ENCODE results near the gene MLPH.
A peak's percentile ranks its signal among the peaks of the same experiment; 100 is the strongest.

The MLPH gene

GRCh38 chr2:237590272-237591140 lies 103.5 kb downstream of the MLPH start, which contains the start of gene RAB17:
TSS of gene RAB17 (minus strand) at chr2:237590734. CDS start at chr2:237586154, 4,580 bp downstream.
- Histone ChIP-seq H3K79me1 (ENCODE audit: low read length) (peaks cover 15% of the 10 kb centered on the region), H3K9ac (ENCODE audit: low read length) (no peak within 1 kb of the TSS), H2BK120ac (ENCODE audit: insufficient read depth, low read length, poor library complexity) (peak within 1 kb of the TSS; percentile 60), H3K9me3 (ENCODE audit: insufficient read depth, low read depth, low read length) (peaks cover 3% of the 10 kb centered on the region), H2AFZ (ENCODE audit: insufficient read depth, low read length, poor library complexity) (no peak within 1 kb of the TSS), H3K79me2 (ENCODE audit: control insufficient read depth, insufficient read depth, low read length, poor library complexity) (peaks cover 2% of the 10 kb centered on the region), H3K4me2 (ENCODE audit: low read length) (peak within 1 kb of the TSS; percentile 57), H3K27ac (ENCODE audit: low read depth, low read length) (peak within 1 kb of the TSS; percentile 35), H3K14ac (ENCODE audit: low read length) (peak within 1 kb of the TSS; percentile 38), H3K23ac (ENCODE audit: low read length) (no peak within 1 kb of the TSS), H4K12ac (ENCODE audit: low read depth, low read length) (peak within 1 kb of the TSS; percentile 15), H3K36me3 (ENCODE audit: control insufficient read depth in 1 of 2, insufficient read depth in 2 of 2, low read length in 2 of 2) (no peaks in the 10 kb centered on the region), H3K4ac (ENCODE audit: low read depth, low read length) (no peak within 1 kb of the TSS), H3K4me3 (ENCODE audit: low read depth, low read length) (no peak within 1 kb of the TSS), H4K91ac (ENCODE audit: low read depth, low read length) (peak within 1 kb of the TSS; percentile 76), H3K4me1 (ENCODE audit: control insufficient read depth in 1 of 2, insufficient read depth in 2 of 2, low read length in 2 of 2) (peaks cover 28 to 46% of the 10 kb centered on the region in 2 experiments), H3K27me3 (ENCODE audit: insufficient read depth, low read length) (no peaks in the 10 kb centered on the region), H2AK5ac (ENCODE audit: low read length) (peak within 1 kb of the TSS; percentile 40), H2BK5ac (ENCODE audit: low read depth, low read length, poor library complexity) (no peak within 1 kb of the TSS), H3K18ac (ENCODE audit: low read length) (peak within 1 kb of the TSS; percentile 81), H4K8ac (ENCODE audit: low read depth, low read length) (peak within 1 kb of the TSS; percentile 70), H2BK12ac (ENCODE audit: low read length) (peak within 1 kb of the TSS; percentile 82)
- WGBS (ENCODE audit: extremely low coverage, insufficient coverage, insufficient read length), result no CpG with 5 or more reads among the region's 16 CpGs
- peak; percentile 71 to 76 for DNase-seq

- H2BK120ac ChIP-seq (ENCODE audit: insufficient read depth, low read length, poor library complexity), result peak overlapping the region; percentile 60
- H4K91ac ChIP-seq (ENCODE audit: low read depth, low read length), result peak overlapping the region; percentile 76
- H3K4me2 ChIP-seq (ENCODE audit: low read length), result peak overlapping the region; percentile 57
- H2BK5ac ChIP-seq (ENCODE audit: low read depth, low read length, poor library complexity), result no peak overlapping the region
- H3K14ac ChIP-seq (ENCODE audit: low read length), result peak overlapping the region; percentile 38
- no peak overlapping the region for H3K9ac ChIP-seq (ENCODE audit: low read length)
- no peak overlapping the region for H2AFZ ChIP-seq (ENCODE audit: insufficient read depth, low read length, poor library complexity)
- peak overlapping the region; percentile 40 for H2AK5ac ChIP-seq (ENCODE audit: low read length)
- no peak overlapping the region for H3K23ac ChIP-seq (ENCODE audit: low read length)
- peak overlapping the region; percentile 81 for H3K18ac ChIP-seq (ENCODE audit: low read length)
- peak overlapping the region; percentile 15 for H4K12ac ChIP-seq (ENCODE audit: low read depth, low read length)
- no peak overlapping the region for H3K4me3 ChIP-seq (ENCODE audit: low read depth, low read length)
- peaks cover 17% of the 10 kb centered on the region for H3K79me1 ChIP-seq (ENCODE audit: low read length)
- H2BK12ac ChIP-seq (ENCODE audit: low read length), result peak overlapping the region; percentile 82
- peaks cover 3% of the 10 kb centered on the region for H3K9me3 ChIP-seq (ENCODE audit: insufficient read depth, low read depth, low read length)
- H3K27ac ChIP-seq (ENCODE audit: low read depth, low read length), result peak overlapping the region; percentile 35
- H3K4me1 ChIP-seq (ENCODE audit: control insufficient read depth in 1 of 2, insufficient read depth in 2 of 2, low read length in 2 of 2), result peaks cover 29 to 41% of the 10 kb centered on the region in 2 experiments
- peaks cover 2% of the 10 kb centered on the region for H3K79me2 ChIP-seq (ENCODE audit: control insufficient read depth, insufficient read depth, low read length, poor library complexity)
- H3K27me3 ChIP-seq (ENCODE audit: insufficient read depth, low read length), result no peaks in the 10 kb centered on the region
- DNase-seq, result peak; percentile 98 to 99
- WGBS (ENCODE audit: extremely low coverage, insufficient coverage, insufficient read length), result no CpG with 5 or more reads among the region's 19 CpGs
- no peaks in the 10 kb centered on the region for H3K36me3 ChIP-seq (ENCODE audit: control insufficient read depth in 1 of 2, insufficient read depth in 2 of 2, low read length in 2 of 2)
- no peak overlapping the region for H3K4ac ChIP-seq (ENCODE audit: low read depth, low read length)
- peak overlapping the region; percentile 70 for H4K8ac ChIP-seq (ENCODE audit: low read depth, low read length)
Observed at GRCh38 chr2:237591141-237591881, 104.3 kb downstream of the MLPH start.

- peaks cover 17% of the 10 kb centered on the region for H3K79me1 ChIP-seq (ENCODE audit: low read length)
- no peaks in the 10 kb centered on the region for H3K36me3 ChIP-seq (ENCODE audit: control insufficient read depth in 1 of 2, insufficient read depth in 2 of 2, low read length in 2 of 2)
- no peak overlapping the region for H3K9ac ChIP-seq (ENCODE audit: low read length)
- no peak overlapping the region for H3K4me2 ChIP-seq (ENCODE audit: low read length)
- H3K4me1 ChIP-seq (ENCODE audit: control insufficient read depth in 1 of 2, insufficient read depth in 2 of 2, low read length in 2 of 2), result peaks cover 31 to 41% of the 10 kb centered on the region in 2 experiments
- peak; percentile 50 to 53 for DNase-seq
- no CpG with 5 or more reads among the region's 18 CpGs for WGBS (ENCODE audit: extremely low coverage, insufficient coverage, insufficient read length)
- no peak overlapping the region for H3K4me3 ChIP-seq (ENCODE audit: low read depth, low read length)
- no peak overlapping the region for H3K27ac ChIP-seq (ENCODE audit: low read depth, low read length)
- H3K4ac ChIP-seq (ENCODE audit: low read depth, low read length), result no peak overlapping the region
- no peak overlapping the region for H3K23ac ChIP-seq (ENCODE audit: low read length)
- H3K9me3 ChIP-seq (ENCODE audit: insufficient read depth, low read depth, low read length), result peaks cover 3% of the 10 kb centered on the region
- peak overlapping the region; percentile 20 for H4K91ac ChIP-seq (ENCODE audit: low read depth, low read length)
- no peak overlapping the region for H2BK120ac ChIP-seq (ENCODE audit: insufficient read depth, low read length, poor library complexity)
- peak overlapping the region; percentile 63 for H3K14ac ChIP-seq (ENCODE audit: low read length)
- H2BK12ac ChIP-seq (ENCODE audit: low read length), result no peak overlapping the region
- peak overlapping the region; percentile 24 for H2AK5ac ChIP-seq (ENCODE audit: low read length)
- no peak overlapping the region for H4K8ac ChIP-seq (ENCODE audit: low read depth, low read length)
- peak overlapping the region; percentile 12 for H3K18ac ChIP-seq (ENCODE audit: low read length)
- no peaks in the 10 kb centered on the region for H3K27me3 ChIP-seq (ENCODE audit: insufficient read depth, low read length)
- no peak overlapping the region for H4K12ac ChIP-seq (ENCODE audit: low read depth, low read length)
- H2BK5ac ChIP-seq (ENCODE audit: low read depth, low read length, poor library complexity), result no peak overlapping the region
- no peak overlapping the region for H2AFZ ChIP-seq (ENCODE audit: insufficient read depth, low read length, poor library complexity)
- H3K79me2 ChIP-seq (ENCODE audit: control insufficient read depth, insufficient read depth, low read length, poor library complexity), result peaks cover 2% of the 10 kb centered on the region
Observed at GRCh38 chr2:237592425-237592980, 105.5 kb downstream of the MLPH start.

GRCh38 chr2:237593036-237593435 lies 106.0 kb downstream of the MLPH start:
- Histone ChIP-seq H2BK12ac (ENCODE audit: low read length) (peak overlapping the region; percentile 9), H3K27ac (ENCODE audit: low read depth, low read length) (no peak overlapping the region), H3K23ac (ENCODE audit: low read length) (no peak overlapping the region), H3K79me2 (ENCODE audit: control insufficient read depth, insufficient read depth, low read length, poor library complexity) (peaks cover 2% of the 10 kb centered on the region), H2AK5ac (ENCODE audit: low read length) (no peak overlapping the region), H3K4ac (ENCODE audit: low read depth, low read length) (no peak overlapping the region), H3K4me2 (ENCODE audit: low read length) (no peak overlapping the region), H4K91ac (ENCODE audit: low read depth, low read length) (peak overlapping the region; percentile 22), H3K4me3 (ENCODE audit: low read depth, low read length) (no peak overlapping the region), H3K27me3 (ENCODE audit: insufficient read depth, low read length) (no peaks in the 10 kb centered on the region), H3K14ac (ENCODE audit: low read length) (no peak overlapping the region), H3K18ac (ENCODE audit: low read length) (no peak overlapping the region), H3K4me1 (ENCODE audit: control insufficient read depth in 1 of 2, insufficient read depth in 2 of 2, low read length in 2 of 2) (peaks cover 31 to 41% of the 10 kb centered on the region in 2 experiments), H3K9ac (ENCODE audit: low read length) (no peak overlapping the region), H2BK5ac (ENCODE audit: low read depth, low read length, poor library complexity) (no peak overlapping the region), H3K36me3 (ENCODE audit: control insufficient read depth in 1 of 2, insufficient read depth in 2 of 2, low read length in 2 of 2) (no peaks in the 10 kb centered on the region), H4K12ac (ENCODE audit: low read depth, low read length) (no peak overlapping the region), H2BK120ac (ENCODE audit: insufficient read depth, low read length, poor library complexity) (no peak overlapping the region), H2AFZ (ENCODE audit: insufficient read depth, low read length, poor library complexity) (no peak overlapping the region), H4K8ac (ENCODE audit: low read depth, low read length) (no peak overlapping the region), H3K79me1 (ENCODE audit: low read length) (peaks cover 17% of the 10 kb centered on the region), H3K9me3 (ENCODE audit: insufficient read depth, low read depth, low read length) (peaks cover 1% of the 10 kb centered on the region)
- no CpG with 5 or more reads among the region's 10 CpGs for WGBS (ENCODE audit: extremely low coverage, insufficient coverage, insufficient read length)
- DNase-seq, result peak in 1 of 2 donors; percentile 75
